NCI-H128 (cell line): ENCODE measurements around the gene CEP120.
"Not testable (repeated sequence)": the region's sequence is repeated elsewhere in the genome, so short reads cannot be mapped to it uniquely, and the experiment has no call there.

Experiments
- DNase-seq: peaks from one replicate; lab custom pipeline; 2025; ENCODE audit not compliant: unreplicated experiment; lab: John Stamatoyannopoulos, UW

The CEP120 gene

GRCh38 chr5:123439709-123440108 lies 16.5 kb upstream of the CEP120 start:
- no peak for DNase-seq

DNA sequence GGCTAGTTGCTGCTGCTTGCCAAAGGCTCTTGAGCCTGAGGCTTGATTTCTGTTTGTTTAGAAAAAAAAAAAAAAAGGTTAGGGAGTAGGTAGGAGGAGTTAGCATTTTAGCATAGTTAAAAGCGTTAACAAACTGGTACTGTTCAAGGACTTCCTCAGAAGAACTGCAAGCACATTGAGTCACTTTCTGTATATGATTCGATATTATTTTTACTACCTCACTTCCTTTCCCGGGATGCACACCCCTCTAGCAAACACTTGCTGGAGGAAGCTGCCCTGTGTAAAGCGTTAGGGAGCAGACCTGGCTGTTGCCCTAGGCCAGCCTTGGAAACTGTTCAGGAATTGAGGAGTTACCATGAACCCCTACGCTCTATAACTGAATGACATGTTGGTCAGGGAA lies 15.7 kb upstream of the CEP120 start:
- DNase-seq, result no peak

DNA sequence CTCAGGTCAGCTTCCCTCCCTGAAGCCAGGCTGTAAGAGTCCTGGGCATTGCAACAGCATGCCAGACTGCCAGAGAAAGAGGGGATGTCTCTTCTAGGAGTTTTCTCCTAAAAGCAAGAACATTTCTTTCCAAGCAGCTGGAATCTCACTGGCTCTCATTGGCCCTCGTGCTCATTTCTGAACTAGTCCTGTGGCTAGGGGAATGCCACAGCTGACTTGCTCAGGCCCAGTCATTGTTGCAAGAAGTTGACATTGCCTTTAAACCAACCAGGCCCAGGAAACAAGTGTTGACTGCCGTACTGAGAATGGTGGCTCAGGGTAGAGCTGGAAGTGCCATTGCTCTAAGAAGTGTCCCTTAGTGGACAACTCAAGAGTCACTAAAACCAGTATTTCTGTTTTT lies 15.0 kb upstream of the CEP120 start:
- DNase-seq, result no peak

DNA sequence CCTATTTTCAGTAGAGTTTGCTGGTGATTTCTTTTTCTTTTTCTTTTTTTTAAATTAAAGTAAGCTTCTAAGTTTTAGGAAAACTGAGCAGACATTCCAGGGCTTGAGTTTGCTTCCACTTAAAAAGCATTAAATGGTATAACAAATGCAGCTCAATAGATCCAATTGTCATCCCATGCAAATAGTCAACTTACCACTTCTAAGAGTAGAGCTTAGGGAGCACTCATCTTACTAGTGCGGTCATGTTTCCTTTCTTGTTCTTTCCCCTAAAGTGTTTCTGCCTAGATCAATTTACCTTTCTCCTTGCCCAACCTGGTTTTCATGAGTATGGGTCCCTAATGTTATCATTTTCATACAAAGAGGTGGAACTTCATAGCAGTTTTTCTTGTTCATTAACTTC lies 13.0 kb upstream of the CEP120 start:
- DNase-seq, result peak; percentile 50

GRCh38 chr5:123434796-123435195 lies 11.6 kb upstream of the CEP120 start:
- DNase-seq, result no peak

GRCh38 chr5:123433596-123433995 lies 10.4 kb upstream of the CEP120 start:
- no peak for DNase-seq

DNA sequence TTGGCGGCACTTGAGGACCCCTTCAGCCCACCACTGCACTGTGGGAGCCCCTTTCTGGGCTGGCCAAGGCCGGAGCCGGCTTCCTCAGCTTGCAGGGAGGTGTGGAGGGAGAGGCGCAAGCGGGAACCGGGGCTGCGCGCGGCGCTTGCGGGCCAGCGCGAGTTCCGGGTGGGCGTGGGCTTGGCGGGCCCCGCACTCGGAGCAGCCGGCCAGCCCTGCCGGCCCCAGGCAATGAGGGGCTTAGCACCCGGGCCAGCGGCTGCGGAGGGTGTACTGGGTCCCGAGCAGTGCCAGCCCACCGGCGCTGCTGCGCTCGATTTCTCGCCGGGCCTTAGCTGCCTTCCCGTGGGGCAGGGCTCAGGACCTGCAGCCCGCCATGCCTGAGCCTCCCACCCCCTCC lies 7.2 kb upstream of the CEP120 start:
- not testable (repeated sequence) for DNase-seq

DNA sequence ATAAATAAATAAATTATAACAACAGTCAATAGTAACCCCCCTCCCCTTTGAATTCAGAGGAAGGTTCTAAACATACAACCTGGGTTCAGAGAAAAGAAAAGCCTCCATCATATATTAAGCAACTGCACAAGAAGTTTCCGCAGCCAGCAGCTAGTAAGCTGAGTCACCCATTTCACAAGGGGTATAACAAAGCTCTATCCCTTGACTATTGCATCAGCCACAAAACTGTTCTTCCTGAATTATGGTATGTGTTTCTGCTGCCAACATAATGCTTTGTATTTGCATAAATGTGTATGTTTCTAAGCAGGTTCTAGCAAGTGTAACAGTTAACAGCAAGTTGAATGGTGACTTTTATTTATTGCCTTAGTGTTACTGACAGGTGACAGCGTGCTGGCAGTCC lies 6.8 kb upstream of the CEP120 start:
- DNase-seq, result no peak

DNA sequence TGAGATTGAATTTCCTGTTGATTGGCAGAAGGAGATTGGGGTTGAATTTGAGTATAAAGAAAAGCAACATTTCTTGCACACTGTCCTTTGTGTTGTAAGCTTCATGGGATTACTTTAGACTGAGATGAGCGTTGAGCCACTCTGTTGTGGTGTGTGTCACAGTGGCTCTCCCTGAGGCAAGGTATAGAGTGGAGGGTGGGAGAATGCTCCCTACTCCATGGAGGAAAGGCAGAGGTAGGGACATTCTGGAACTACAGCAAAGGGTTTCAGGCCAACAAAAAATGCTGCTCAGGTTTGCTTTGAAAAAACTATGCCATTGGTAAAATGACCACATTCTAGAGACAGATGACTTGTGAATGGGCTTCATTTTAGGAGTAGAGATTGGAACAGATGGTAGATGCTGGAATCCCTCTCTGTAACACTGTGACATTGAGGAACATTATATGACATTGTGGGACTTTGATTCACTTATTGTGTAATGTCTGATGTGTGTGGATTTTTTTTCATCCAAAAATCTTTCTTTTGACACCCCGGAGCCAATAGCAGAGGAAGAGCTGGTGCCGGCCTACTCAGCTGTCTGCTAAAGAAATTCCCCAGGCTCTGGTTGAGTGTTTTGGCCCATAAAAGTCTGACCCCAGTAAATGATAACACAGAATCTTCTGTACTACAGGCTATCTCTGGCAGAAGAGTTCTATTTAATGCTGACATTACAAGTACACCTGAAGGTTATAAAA lies 6.2 kb upstream of the CEP120 start:
- no peak for DNase-seq

DNA sequence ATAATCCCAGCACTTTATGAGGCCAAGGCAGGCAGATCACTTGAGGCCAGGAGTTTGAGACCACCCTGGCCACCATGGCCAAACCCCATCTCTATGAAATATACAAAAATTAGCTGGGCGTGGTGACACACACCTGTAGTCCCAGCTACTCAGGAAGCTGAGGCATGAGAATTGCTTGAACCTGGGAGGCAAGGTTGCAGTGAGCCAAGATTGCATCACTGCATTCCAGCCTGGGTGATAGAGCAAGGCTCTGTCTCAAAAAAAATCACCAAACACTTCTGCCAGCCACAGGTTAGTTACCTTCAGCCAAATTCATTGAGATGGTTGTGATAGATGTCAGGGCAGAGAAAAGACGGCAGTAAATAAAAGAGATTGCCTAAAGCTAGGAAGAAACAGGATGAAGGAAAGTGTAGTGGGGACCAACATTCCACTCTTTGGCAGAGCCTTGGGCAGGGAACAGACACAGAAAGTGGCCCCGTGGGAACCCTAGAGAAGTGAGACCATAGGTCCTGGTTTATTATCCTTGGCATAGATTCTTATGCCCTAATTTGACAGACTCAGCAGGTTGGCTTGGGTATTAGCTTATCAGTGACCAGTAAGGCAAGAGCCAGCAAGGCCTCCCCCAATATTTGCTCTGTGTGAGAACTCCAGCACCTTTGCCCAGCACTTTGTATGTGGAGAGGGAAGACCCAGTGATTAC lies 5.5 kb upstream of the CEP120 start:
- no peak for DNase-seq

DNA sequence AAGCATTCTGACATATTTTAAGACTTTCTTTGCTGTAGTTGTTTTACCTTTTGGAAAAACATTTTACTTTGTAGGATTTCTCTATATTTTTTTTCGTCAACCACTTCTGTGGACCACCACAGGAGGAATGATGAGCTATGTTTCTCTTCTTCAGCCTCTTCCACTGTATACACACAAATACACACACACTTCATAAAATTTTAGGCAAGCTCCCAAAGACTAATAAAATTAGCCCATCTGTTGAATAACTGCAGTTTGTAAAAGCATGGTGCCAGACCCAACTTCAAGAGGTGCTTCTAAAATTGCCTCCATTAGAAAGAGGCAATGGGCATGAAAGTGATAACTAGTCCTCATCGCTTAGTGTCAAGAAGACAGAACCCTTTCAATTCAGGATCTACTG lies 4.1 kb upstream of the CEP120 start:
- DNase-seq, result no peak

- no peak for DNase-seq
Observed at GRCh38 chr5:123425431-123425830, 2.2 kb upstream of the CEP120 start.

GRCh38 chr5:123422433-123423277 lies 548 bp downstream of the CEP120 start:
- DNase-seq, result no peak

GRCh38 chr5:123421773-123422172 lies 1.4 kb downstream of the CEP120 start:
- DNase-seq, result no peak

DNA sequence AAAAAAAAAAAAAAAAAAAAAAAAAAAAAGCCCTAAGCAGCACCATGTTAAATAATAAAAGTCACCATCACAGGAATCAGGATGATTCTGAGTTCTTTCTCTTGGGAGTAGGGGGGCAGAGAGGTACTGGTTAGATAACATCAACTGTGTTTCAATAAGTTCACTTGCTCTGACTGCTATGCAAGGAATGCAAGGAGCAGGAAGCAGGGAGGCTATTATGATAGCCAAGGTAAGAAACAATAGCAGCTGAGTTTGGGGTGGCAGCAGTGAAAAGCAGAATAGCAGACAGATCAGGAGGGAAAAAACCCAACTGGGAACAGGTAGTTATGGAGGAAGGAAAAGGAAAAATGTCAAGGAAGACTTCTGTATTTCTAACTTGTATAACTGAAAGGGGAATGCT lies 8.2 kb downstream of the CEP120 start:
- no peak for DNase-seq

DNA sequence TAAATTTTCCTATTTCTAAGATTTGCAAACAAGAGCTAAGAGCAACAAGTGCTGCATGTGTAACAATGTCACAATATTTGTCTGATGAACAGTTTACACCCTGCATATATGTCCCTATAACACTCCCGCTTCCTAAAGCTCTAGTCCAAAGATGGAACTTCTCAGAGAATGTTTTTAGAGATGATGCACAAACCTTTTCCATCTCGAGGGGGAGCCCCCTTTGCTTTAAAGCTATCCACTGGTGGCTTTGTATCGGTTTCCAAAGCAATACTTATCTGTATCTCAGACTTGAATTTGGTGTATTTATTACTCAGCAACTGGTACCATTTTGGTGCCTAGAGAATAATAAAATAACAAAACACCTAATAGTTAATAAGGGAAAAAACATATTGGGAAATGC lies 11.0 kb downstream of the CEP120 start:
- no peak for DNase-seq

GRCh38 chr5:123401999-123402398 lies 21.2 kb downstream of the CEP120 start:
- DNase-seq, result not testable (repeated sequence)

- no peak for DNase-seq
Observed at GRCh38 chr5:123401320-123401719, 21.9 kb downstream of the CEP120 start.

DNA sequence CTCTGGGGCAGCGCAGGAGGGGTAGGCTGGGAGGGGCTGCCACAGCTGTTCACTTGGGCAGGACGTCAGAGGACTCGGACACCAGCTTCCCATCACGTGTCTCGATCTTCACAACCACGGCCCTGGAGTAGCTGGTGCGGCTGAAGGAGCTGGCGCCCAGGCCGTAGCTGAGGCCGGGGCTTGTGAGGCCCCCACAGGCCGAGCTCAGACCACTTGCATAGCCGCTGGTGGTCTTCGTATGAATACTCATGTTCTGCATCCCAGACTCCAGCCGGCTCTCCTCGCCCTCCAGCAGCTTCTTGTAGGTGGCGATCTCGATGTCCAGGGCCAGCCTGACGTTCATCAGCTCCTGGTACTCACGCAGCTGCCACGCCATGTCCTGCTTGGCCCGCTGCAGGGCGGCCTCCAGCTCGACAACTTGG lies 22.3 kb downstream of the CEP120 start:
- DNase-seq, result not testable (repeated sequence)

GRCh38 chr5:123398058-123398733 lies 25.0 kb downstream of the CEP120 start:
- no peak for DNase-seq

GRCh38 chr5:123397538-123397937 lies 25.7 kb downstream of the CEP120 start:
- no peak for DNase-seq
